Measurements from ENCODE around the gene SV2C.
"Not testable (repeated sequence)": the region's sequence is repeated elsewhere in the genome, so short reads cannot be mapped to it uniquely, and the experiment has no call there.

Gene SV2C

DNA sequence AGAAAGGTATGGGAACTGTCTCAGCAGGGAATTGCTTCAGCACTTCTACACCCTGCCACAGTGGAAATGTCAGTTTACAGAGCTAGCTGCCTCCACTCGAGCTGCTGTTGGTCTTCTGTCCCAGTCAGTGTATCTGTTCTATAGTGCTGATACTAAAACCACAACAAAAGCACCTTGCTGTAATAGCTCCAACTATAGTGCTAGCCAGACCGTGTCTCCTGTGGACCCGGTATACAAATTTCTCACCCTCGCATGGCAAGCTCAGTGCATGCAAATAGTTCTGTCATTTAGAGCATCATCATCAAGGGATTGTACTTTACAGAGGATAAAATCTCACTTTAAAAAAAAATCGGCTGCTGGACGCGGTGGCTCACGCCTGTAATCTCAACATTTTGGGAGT lies 268.4 kb downstream of the SV2C start:
- DNase-seq = no peak

DNA sequence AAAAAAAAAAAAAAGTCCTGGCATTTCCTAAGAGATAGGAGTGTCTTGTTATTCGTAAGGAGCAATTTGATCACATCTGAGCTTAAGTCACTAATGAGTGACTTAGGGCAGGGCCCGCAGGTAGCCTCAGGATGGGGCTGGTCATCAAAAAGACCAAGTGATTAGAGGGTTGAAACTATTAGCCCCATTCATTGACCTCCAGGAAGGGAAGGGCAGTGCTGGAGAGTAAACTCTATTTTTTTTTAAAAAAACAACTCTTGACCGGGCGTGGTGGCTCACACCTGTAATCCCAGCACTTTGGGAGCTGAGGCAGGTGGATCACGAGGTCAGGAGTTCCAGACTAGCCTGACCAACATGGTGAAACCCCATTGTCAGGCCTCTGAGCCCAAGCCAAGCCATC lies 273.7 kb downstream of the SV2C start:
- no peak for DNase-seq

DNA sequence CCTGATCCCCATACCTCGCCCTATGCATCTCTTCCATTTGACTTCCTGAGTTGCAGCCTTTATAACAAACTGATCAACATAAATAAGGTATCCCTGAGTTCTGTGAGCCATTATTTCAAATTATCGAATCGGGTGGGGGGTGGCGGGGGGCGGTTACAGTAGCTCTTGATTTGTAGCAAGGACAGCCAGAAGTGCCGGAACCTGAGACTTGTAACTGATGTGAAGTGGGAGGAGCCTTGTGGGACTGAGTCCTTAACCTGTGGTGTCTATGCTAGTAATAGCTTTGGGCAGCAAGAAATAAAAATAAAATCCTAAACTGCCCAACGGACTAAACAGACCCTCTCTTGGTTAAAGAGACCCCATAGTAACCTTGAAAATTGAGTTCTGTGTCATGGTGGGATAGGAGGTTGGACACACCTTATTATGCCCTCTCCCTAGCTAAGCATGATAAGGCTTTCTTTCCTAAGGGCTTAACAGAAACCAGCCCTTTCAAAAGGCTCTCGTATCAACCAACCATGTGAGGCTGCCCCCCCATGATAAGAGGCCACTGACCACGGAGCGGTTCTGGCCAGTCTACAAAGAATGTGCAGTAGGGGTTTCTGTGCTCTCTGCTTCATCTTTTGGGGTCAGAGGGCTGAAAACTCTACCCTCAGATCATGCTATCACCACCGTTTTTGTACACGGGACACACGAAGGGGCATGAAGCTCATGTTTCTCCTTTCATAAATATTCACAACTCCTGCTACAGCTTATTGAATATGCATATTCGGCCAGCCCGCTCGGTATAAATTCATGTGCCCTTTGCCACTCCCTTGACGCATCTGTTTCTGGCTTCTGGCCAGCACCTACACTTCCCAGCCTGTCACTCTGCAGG lies 280.4 kb downstream of the SV2C start:
- DNase-seq = no peak

DNA sequence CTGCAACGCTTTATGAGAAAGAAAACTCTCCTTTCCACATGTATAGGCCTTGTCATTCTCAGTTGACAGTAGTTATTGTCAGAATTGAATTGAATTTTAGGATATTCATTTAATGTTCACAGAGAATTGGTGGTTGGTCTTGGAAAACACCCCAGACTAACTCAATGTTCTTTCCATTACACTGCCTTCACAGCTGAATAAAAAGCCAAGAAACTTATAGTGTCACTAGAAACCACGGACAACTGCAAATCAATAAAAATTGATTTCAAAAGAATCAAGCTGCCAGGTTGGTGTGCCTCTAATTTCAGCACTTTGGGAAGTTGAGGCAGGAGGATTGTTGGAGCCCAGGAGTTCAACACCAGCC lies 281.0 kb downstream of the SV2C start:
- DNase-seq = no peak

DNA sequence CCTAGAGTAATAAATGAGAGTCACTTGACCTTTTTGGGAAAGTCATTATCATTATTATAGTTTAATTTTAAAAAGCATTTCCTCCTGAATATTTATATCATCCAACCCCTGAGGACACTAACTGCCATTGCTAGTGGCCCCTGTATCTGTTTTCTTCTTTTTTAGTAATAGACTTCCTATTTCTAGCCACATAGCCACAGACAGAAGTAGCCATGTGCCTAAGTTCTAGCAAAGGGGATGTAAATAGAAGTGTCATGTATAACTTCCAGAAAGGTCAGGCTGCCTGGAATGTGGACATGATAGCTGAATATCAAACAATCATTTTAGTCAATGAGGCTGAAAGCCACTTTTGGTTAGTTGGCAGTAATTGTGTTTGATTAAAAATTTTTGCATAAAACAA lies 282.4 kb downstream of the SV2C start:
- DNase-seq = no peak

DNA sequence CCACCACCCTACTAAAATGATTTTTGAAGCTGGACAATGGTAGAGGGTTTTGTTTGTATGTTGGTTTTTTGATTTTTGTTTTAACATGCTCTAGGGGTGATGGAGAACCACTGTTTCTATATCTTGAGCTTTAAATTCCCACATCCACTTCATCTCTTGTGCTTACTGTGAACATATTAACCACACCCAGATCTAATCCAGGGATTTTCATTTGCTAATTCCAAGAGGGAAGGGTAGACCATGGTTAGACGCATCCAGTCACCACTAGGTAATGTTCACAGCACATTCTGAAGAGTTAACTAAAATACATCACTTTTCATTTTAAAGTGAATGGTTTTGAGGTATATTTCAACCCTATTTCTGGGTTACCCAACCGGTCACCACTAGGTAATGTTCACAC lies 283.4 kb downstream of the SV2C start:
- no peak for DNase-seq

DNA sequence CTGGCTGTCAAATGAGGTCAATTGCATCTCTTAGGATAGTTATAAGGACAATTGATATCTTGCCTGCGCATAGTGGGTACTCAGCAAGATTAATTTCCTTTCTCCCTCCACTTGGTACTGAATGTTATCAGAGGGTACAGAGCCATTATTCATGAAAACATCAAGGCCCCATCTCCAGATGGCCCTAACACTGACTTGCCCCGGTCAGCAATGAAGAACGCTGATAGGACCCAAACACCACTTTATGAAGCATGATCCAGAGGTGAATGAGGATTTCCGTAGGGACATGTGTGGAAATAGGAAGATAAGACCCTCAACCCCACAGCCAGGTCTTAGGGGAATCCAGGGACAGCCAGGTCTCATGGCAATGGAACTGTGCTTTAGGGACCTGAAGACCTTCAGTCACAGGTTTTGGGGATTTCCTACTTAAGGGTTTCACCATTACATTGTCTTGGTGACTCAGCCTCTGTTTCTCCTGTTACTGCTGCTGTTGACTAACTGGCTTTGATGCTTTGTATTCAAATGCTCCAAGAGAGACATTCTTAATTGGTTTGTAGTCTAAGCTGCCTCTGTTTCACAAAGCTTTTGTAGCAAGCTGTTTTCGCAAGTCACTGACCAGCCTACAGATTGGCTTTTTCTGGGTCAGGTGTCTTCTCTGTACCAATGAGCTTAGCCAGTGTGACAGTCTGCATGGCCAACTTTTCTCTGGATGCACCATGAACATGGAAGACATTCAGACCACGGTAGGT lies 284.6 kb downstream of the SV2C start:
- peak in 1 of 5 donors; percentile 59 for DNase-seq

DNA sequence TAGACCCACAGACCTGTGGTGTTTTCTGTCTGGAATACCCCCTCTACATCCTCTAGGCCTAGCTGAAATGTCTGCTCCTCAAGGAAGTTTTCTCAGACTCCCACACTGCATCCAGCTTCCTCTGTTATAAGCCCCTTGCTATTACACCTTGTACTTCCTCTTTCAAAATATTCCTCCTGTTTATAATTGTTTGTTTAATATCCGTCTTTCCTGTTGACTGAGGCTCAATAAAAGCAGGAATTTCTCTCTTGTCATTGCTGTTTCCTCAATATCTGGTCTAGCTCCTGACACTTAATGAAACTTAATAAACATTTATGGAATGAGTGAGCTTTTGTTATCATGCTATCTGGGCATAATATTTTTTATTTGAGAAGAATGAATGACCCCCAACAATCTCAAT lies 285.8 kb downstream of the SV2C start:
- no peak for DNase-seq

DNA sequence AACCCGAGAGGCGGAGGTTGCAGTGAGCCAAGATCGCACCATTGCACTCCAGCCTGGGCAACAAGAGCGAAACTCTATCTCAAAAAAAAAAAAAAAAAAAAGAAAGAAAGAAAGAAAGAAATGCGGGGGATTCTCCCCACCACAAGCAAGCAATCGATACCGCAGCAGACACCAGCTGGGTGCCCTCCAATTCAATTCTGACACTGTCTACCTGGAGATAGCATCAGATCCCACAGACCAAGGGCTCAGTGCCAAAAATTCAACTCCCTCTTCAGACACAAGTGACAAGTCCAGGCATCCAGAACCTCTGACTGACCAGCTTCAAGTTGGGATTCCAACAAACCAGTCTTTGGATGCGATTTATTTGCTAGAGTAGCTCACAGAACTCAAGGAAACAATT lies 286.5 kb downstream of the SV2C start:
- DNase-seq = not testable (repeated sequence)

DNA sequence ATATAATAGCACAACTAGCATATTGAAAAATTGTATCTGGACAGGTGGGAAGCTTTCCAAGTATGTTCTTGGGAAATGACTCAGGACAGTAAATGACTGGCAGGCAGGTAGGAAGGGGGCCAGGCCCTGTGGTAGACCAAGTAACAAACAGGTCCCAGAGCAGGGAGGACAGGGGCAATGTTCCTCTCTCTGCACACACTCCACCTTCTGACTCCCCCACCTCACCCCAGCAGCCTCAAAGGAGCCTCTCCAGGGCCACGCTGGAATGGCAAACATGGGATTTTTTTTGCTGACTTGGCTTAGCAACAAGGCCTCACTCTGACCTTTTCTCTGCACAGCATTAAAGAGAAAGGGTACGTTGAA lies 288.8 kb downstream of the SV2C start:
- DNase-seq = no peak

DNA sequence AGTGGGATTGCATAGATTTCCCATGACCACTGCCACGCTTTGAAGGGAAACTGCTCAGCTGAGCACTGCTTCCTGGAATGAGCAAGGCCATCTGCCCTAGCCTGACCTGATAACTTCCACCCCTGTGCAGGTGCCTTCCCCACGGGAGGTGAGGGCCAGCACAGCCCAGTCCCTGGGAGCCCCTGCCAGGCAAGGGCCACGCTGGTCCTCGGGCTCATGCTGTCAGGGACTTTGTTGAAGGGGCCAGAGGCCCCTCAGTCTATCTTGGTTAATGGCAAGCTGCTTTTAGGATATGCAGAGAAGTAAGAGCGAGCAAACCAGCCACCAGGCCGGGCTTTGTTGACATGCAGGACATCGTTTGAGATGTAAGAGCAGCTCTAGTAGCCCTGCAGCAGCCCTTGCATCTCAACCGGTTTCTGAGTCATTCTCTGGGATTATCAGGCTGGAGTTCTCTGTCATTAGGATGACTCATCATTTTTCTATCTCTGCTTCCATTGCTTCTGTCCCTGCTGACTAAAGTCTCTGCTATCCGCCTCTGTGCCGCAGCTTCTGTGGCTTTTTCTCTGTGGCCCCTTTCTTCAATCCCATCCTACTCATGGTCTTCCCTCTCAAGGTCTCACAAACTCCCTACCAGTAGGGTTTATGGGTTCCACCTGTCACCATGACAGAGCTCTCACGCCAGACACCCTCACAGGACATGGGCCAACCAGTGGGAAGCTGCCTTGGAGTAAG lies 289.3 kb downstream of the SV2C start:
- no peak for DNase-seq

DNA sequence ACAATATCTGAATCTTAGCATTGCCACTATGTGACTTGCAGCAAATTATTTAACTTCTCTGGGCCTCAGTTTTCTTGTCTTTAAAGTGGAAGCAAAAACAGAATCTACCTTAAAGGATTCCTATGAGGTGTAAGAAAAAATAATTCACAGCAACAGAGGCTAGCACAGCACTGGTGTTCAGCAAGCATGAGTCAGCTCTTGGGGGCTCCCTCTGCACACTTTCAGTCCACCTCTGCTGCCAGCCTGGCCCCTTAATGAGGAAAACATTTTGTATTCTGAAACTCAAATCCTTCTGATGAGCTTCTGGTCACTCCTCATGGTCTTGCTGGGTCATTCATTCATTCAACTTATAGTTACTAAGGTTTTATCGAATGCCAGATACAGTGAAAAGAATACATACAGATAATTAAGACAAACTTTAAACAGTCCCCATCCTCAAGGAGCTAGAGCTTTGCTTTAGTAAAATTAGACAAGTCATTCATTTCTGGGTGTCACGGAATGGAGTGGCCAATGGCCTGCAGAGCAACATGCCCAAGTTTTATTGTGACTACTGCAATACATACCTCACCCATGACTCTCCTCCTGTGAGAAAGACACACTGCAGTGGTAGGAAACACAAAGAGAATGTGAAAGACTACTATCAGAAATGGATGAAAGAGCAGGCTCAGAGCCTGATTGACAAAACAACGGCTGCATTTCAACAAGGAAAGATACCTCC lies 293.1 kb downstream of the SV2C start:
- no peak for DNase-seq

DNA sequence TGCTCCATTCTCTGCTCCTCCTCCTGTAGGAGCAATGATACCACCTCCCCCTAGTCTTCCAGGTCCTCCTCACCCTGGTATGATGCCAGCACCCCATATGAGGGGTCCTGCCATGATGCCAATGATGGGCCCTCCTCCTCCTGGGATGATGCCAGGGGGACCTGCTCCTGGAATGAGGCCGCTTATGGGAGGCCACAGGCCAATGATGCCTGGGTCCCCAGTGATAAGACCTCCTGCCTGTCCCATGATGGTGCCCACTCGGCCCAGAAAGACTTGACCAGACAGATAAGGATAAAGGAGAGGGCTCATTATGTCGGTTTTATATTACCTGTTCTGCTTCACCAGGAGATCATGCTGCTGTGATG lies 293.7 kb downstream of the SV2C start:
- DNase-seq = no peak

DNA sequence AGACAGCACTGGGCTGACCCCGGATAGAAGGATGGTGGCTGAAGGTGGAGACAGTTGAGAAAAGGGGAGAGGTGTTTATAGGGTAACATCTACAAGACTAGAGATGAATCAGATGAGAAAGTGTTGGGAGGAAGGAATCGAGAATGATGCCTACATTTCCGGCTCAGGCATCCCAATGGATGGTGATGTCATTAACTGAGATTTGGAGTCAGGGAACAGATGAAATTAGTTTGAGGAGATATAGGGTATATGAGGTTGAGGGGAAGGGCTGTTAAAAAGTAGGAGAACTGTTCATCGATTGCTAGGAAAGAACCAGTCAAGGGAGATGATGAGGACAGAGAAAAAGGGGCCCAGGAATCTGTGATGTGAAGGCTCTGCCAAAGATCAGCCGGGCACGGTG lies 295.2 kb downstream of the SV2C start:
- DNase-seq = no peak

DNA sequence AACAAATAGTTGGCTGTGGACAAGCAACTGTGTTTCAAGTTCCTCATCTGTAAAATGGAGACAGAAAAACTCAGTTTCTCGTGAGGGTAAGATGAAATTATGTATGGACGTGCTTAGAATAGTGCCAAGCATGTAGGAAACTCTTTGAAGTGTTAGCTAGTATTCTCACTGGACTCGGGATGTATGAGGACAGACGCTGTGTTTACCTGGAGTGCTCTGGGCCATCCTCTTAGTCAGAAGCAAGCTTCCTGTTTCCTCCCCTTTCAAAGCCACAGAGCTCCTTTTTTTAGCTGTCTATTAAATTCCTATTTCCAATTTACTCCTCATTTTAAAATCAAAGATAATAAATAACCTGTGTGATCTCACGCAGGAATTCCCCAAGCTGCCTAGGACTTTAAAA lies 296.1 kb downstream of the SV2C start:
- no peak for DNase-seq

DNA sequence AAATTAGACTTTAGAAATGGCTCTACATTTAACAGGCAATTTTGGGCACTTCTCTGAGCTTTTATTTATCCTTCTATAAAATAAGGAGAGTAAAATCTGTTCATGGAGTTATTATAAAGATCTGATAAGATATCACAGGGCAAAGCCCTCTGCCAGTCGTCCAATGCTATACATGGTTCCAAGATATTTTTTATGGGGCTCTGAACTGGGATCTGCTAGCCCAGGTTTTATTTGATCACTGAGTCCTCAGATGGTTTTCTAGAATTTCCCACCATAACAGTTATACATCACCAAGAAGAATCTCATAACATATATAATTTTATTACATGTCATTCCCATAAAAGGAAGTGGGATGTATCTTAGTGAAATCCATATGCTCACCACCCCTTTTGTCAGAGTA lies 296.7 kb downstream of the SV2C start:
- DNase-seq = no peak

DNA sequence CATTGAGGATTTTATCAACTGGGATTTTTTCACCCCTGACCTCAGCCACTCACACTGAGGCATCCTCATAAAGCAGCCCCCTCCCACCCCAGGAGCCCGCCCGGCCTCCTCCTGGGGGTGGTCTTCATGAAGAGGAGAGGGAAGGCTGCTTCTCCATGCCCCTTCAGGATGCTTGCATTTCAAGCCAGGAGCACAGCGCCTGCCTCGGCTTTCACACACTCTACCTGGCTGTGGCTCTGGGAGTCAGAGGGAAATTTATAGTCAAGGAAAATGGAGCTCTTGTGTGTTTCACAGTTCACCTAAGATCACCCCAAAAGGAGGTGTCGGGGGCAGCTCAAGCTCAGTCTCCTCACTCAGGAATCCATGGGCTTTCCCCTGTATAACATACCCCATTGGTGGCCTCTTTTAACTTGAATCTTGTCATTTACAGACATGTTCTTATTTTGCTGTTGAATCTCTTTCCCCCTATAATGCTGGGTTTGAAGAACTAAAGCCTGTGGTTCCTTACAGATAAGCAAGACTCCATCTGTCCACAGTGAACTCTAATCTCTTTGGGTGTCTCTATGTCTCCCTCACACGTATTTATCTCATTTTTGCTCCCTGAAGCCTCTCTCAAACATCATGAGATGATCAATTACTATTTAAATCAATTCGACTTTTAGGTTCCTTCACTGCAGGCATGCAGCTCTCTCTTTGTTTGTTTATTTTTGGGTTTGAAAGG lies 297.3 kb downstream of the SV2C start:
- no peak for DNase-seq

DNA sequence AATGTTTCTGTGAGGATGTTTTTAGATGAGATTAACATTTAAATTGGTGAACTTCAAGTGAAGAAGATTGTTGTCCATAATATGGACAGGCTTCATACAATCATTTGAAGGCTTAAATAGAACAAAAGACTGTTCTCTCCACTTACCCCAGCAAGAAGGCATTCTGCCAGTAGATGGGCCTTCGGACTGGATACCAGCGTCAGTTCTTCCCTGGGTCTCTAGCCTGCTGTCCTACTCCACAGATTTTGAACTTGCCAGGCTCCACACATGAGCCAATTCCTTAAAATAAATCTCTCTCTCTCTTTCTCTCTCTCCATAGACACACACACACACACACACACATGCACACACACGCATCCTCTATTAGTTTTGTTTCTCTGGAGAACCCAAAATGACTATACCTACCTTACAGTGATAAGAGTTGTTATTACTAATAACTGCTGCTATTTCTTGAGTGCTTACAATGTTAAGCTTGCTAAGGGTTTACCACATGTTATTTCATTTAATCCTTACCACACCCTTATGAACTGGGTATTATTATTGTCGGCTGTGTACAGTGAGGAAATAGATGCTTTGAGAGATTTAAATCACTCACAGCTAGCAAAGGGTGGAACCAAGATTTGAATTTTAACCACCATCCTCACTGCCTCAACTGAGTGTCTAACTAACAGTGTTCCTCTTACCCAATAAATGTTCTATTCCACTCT lies 300.1 kb downstream of the SV2C start:
- DNase-seq = no peak

DNA sequence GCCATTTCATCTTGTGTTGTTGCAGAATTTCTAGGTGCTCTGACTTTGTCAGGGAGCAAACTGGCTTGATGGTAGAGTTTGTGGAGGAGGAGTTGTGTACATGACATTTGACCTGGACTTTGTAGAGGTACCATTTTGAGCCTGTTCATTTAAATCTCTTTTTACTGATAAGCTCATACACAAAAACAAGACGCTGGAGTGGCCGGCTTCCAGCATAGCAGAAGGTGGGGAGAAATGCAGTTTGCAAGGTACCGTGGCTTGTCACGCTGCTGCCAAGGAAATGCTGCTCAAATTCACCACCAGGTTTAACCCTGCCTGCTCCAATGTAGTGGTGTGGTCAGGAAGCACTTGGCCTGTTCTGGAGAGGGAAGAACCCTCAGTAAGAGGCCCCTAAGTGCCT lies 301.0 kb downstream of the SV2C start:
- no peak for DNase-seq

DNA sequence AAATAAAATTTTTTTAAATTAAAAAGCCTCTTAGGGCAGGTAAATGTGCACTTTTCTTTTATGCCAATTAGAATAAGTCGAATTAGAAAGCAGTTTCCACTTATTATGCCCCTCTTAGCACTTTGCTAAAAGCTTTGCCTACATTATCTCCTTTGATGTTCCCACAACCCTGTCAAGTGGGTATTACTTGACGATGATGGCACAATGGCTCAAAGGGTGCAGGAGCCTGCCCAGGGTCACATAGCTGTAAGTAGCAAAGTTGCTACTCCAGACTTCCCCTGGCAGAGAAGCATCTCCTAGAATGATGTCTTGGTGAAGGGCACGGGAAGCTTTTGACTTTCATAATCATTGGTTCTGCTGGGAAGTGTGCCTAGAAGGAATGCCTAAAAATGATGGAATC lies 301.5 kb downstream of the SV2C start:
- DNase-seq = no peak

DNA sequence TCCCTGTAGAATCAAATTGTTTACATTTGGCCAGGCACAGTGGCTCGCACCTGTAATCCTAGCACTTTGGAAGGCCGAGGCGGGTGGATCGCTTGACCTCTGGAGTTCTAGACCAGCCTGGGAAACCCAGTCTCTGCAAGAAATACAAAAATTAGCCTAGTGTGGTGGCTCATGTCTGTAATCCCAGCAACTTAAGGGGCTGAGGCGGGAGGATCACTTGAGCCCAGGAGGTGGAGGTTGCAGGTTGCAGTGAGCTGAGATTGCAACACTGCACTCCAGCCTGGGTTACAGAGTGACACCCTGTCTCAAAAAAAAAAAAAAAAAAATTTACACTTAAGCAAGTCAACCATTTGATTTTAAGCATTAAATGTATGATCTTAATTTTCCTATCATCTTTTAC lies 302.4 kb downstream of the SV2C start:
- DNase-seq = no peak

DNA sequence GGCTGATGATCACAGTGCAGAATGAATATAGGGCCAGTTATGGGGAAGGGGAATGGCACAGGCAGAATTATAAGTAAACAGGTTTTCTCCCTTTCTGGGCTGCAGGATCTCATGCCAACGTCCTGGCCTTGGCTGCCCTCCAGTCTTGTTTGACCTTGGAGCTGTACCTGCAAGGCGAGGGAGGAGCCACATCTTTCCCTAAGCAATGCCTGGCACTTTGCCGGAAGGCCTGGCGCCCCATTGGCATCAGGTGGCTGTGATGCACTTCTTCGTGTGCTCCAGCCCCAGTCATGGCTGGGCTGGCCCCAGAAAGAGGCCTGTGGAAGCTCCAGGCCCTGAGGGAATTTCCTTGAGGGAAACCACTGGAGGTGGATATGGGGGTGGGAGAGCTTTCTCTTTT lies 303.2 kb downstream of the SV2C start:
- DNase-seq = no peak

Data from T-helper 1 cell (primary cell).